ENCODE data around the gene GP5. TPM values are rescaled to one million over a fixed set of nuclear protein-coding genes. Genes with fewer than 3 reads are reported as not detected.
A peak's percentile ranks its signal among the peaks of the same experiment; 100 is the strongest.

GP5 gene
- total and polyA plus RNA-seq, 4 donors = 0.03 to 3.3 (median 0.16) TPM

DNA sequence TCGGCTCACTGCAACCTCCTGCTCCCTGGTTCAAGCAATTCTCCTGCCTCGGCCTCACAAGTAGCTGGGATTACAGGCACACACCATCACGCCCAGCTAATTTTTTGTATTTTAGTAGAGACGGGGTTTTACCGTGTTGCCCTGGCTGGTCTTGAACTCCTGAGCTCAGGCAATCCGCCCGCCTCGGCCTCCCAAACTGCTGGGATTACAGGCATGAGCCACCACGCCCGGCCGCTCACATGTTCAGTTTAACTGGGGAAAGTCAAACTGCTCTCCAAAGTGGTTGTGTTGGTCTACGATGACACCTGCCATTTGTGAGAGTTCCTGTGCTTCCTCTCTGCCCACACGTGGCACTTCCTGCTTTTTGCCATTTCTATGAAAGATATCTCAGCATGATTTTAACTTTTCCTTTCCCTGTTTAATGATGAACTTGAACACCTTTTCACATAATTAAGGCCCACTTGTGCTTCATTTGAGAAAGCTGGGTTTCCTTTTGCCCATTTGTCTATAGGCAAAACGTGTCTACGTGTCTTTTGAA lies 877 bp upstream of the GP5 start:
- no peak overlapping the region for H3K9ac ChIP-seq (ENCODE audit: low read depth in 1 of 2, low read length in 2 of 2)
- no peak for DNase-seq (ENCODE audit: low spot score)
- WGBS = 93% methylated on average over 15 of the region's 15 CpGs

DNA sequence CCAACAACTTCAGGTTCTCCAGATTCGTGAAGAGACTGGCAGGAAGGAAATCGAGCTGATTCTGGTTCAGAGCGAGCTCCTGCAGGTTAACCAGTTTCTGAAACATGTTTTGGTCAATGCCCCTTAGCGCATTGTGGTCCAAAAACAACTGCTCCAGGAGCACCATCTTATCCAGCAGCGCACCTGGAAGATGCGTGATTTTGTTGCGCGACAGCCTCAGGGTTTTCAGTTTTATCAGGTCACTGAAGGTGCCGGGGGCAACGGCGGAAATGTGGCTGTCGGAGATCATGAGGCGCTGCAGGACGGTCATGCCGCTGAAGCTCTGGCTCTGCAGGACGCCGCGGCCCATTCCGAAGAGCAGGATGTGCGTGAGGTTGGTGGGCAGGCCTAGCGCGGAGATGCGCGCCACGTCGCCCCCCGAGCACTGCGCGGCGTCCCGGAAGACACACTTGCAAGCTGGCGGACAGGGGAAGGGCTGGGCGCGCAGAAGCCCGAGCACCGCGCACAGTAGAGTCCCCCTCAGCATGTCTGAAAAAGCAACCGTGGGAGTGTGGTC lies 1.2 kb downstream of the GP5 start:
- TF ChIP-seq HNF4G (IDR thresholded peaks at IDR 0.05) = no peak
- TF ChIP-seq, protein P1, sequence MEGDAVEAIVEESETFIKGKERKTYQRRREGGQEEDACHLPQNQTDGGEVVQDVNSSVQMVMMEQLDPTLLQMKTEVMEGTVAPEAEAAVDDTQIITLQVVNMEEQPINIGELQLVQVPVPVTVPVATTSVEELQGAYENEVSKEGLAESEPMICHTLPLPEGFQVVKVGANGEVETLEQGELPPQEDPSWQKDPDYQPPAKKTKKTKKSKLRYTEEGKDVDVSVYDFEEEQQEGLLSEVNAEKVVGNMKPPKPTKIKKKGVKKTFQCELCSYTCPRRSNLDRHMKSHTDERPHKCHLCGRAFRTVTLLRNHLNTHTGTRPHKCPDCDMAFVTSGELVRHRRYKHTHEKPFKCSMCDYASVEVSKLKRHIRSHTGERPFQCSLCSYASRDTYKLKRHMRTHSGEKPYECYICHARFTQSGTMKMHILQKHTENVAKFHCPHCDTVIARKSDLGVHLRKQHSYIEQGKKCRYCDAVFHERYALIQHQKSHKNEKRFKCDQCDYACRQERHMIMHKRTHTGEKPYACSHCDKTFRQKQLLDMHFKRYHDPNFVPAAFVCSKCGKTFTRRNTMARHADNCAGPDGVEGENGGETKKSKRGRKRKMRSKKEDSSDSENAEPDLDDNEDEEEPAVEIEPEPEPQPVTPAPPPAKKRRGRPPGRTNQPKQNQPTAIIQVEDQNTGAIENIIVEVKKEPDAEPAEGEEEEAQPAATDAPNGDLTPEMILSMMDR (IDR thresholded peaks at IDR 0.05; ENCODE audit: low read depth, low read length, missing input control) = no peak
- TF ChIP-seq ATF3 (IDR thresholded peaks at IDR 0.05) = no peak
- TF ChIP-seq FOXA1 (IDR thresholded peaks at IDR 0.05) = no peak
- TF ChIP-seq RAD21 (IDR thresholded peaks at IDR 0.05) = no peak
- Histone ChIP-seq H3K4me1 (ENCODE audit: control insufficient read depth in 4 of 4, insufficient read depth in 4 of 4, low read length in 3 of 4) (peaks cover 3 to 34% (median 18%) of the 10 kb centered on the region in 4 donors), H3K9ac (ENCODE audit: low read depth in 1 of 2, low read length in 2 of 2) (no peak overlapping the region), H3K9me3 (ENCODE audit: control insufficient read depth in 4 of 4, low read length in 3 of 4) (no peaks in the 10 kb centered on the region), H3K27ac (ENCODE audit: low read depth in 1 of 2, low read length in 2 of 2) (no peak overlapping the region), H3K27me3 (ENCODE audit: control insufficient read depth in 4 of 4, insufficient read depth in 4 of 4, low read length in 3 of 4) (no peaks in the 10 kb centered on the region), H3K4me3 (ENCODE audit: low read depth in 1 of 3, low read length in 3 of 3) (peak overlapping the region in 1 of 3 donors; percentile 2), H3K36me3 (ENCODE audit: control insufficient read depth in 4 of 4, insufficient read depth in 3 of 4, low read depth in 1 of 4, low read length in 3 of 4) (no peaks in the 10 kb centered on the region)
- no peak for DNase-seq (ENCODE audit: low spot score)
- WGBS = 41% methylated on average over 38 of the region's 38 CpGs

More for the DNA sequence above, 877 bp upstream of the GP5 start:
- Histone ChIP-seq H3K9me3 (ENCODE audit: control insufficient read depth in 4 of 4, low read length in 3 of 4) (no peaks in the 10 kb centered on the region), H3K4me1 (ENCODE audit: control insufficient read depth in 4 of 4, insufficient read depth in 4 of 4, low read length in 3 of 4) (peaks cover 3 to 30% (median 18%) of the 10 kb centered on the region in 4 donors), H3K4me3 (ENCODE audit: low read depth in 1 of 3, low read length in 3 of 3) (no peak overlapping the region), H3K36me3 (ENCODE audit: control insufficient read depth in 4 of 4, insufficient read depth in 3 of 4, low read depth in 1 of 4, low read length in 3 of 4) (no peaks in the 10 kb centered on the region), H3K27me3 (ENCODE audit: control insufficient read depth in 4 of 4, insufficient read depth in 4 of 4, low read length in 3 of 4) (no peaks in the 10 kb centered on the region), H3K27ac (ENCODE audit: low read depth in 1 of 2, low read length in 2 of 2) (no peak overlapping the region)
- TF ChIP-seq FOXA2 (IDR thresholded peaks at IDR 0.05) = no peak
- no peak for TF ChIP-seq JUND (IDR thresholded peaks at IDR 0.05)
- TF ChIP-seq, protein P2, sequence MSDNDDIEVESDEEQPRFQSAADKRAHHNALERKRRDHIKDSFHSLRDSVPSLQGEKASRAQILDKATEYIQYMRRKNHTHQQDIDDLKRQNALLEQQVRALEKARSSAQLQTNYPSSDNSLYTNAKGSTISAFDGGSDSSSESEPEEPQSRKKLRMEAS (IDR thresholded peaks at IDR 0.05) = no peak
- TF ChIP-seq YY1 (IDR thresholded peaks at IDR 0.05) = no peak
- no peak for TF ChIP-seq RXRA (IDR thresholded peaks at IDR 0.05)
- no peak for TF ChIP-seq NR2F2 (IDR thresholded peaks at IDR 0.05)
- no peak for TF ChIP-seq SP1 (IDR thresholded peaks at IDR 0.05)
- no peak for TF ChIP-seq ZBTB33 (IDR thresholded peaks at IDR 0.05)

All from liver (tissue), 9 donors.